Measurements from ENCODE around the gene SPRY4.
"Not testable (repeated sequence)": the region's sequence is repeated elsewhere in the genome, so short reads cannot be mapped to it uniquely, and the experiment has no call there.

The SPRY4 gene

DNA sequence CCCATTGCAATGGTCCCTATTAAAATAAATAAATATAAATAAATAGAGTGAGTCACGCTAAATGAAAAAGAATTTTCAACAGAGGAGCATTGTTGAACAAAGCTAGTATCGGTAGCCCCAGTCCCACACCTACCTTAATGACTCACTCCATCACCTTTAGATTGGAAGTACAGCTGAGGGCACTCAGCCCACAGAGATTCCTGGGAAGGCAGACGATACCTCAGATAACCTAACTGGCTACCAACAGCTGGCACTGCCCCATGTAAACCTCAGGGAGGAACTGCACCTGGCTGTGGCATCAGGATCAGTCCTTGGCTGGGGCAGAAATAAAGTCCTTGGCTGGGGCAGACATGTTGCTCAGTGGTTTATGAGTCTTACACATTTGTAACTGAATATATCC is 49.3 kb downstream of the SPRY4 start:
- no peaks in the 10 kb centered on the region for H3K79me2 ChIP-seq (ENCODE audit: control insufficient read depth, insufficient read depth, low read length, poor library complexity)
- no peak overlapping the region for H4K91ac ChIP-seq (ENCODE audit: low read depth, low read length)
- no peak overlapping the region for H2BK5ac ChIP-seq (ENCODE audit: low read depth, low read length, poor library complexity)
- no peak overlapping the region for H4K8ac ChIP-seq (ENCODE audit: low read depth, low read length)
- no peak overlapping the region for H2BK12ac ChIP-seq (ENCODE audit: low read length)
- no peak overlapping the region for H2BK120ac ChIP-seq (ENCODE audit: insufficient read depth, low read length, poor library complexity)
- no peaks in the 10 kb centered on the region for H3K36me3 ChIP-seq (ENCODE audit: control insufficient read depth in 1 of 2, insufficient read depth in 2 of 2, low read length in 2 of 2)
- no peak overlapping the region for H2AK5ac ChIP-seq (ENCODE audit: low read length)
- H3K4me3 ChIP-seq (ENCODE audit: low read depth, low read length): no peak overlapping the region
- H3K14ac ChIP-seq (ENCODE audit: low read length): no peak overlapping the region
- H3K4me1 ChIP-seq (ENCODE audit: control insufficient read depth in 1 of 2, insufficient read depth in 2 of 2, low read length in 2 of 2): peaks cover 8 to 12% of the 10 kb centered on the region in 2 experiments
- H3K9ac ChIP-seq (ENCODE audit: low read length): no peak overlapping the region
- H3K4me2 ChIP-seq (ENCODE audit: low read length): no peak overlapping the region
- no peak overlapping the region for H2AFZ ChIP-seq (ENCODE audit: insufficient read depth, low read length, poor library complexity)
- no peak overlapping the region for H3K23ac ChIP-seq (ENCODE audit: low read length)
- DNase-seq: no peak
- H3K27ac ChIP-seq (ENCODE audit: low read depth, low read length): no peak overlapping the region
- no peaks in the 10 kb centered on the region for H3K27me3 ChIP-seq (ENCODE audit: insufficient read depth, low read length)
- no CpG with 5 or more reads among the region's 3 CpGs for WGBS (ENCODE audit: extremely low coverage, insufficient coverage, insufficient read length)
- H3K79me1 ChIP-seq (ENCODE audit: low read length): peaks cover 10% of the 10 kb centered on the region
- no peak overlapping the region for H4K12ac ChIP-seq (ENCODE audit: low read depth, low read length)
- H3K4ac ChIP-seq (ENCODE audit: low read depth, low read length): no peak overlapping the region
- no peaks in the 10 kb centered on the region for H3K9me3 ChIP-seq (ENCODE audit: insufficient read depth, low read depth, low read length)
- H3K18ac ChIP-seq (ENCODE audit: low read length): no peak overlapping the region

DNA sequence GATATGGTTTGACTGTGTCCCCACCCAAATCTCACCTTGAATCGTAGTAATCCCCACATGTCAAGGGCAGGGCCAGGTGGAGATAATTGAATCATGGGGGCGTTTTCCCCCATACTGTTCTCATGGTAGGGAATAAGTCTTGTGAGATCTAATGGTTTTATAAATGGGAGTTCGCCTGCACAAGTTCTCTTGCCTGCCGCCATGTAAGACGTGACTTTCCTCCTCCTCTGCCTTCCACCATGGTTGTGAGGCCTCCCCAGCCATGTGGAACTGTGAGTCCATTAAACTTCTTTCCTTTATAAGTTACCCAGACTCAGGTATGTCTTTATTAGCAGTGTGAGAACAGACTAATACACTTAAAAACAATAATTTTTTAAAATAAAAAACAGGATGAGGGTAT is 52.2 kb downstream of the SPRY4 start:
- not testable (repeated sequence) for H3K36me3 ChIP-seq (ENCODE audit: control insufficient read depth in 1 of 2, insufficient read depth in 2 of 2, low read length in 2 of 2); H2BK12ac ChIP-seq (ENCODE audit: low read length); H3K4ac ChIP-seq (ENCODE audit: low read depth, low read length); DNase-seq; H2BK5ac ChIP-seq (ENCODE audit: low read depth, low read length, poor library complexity); H2AK5ac ChIP-seq (ENCODE audit: low read length); H3K4me3 ChIP-seq (ENCODE audit: low read depth, low read length); H3K9ac ChIP-seq (ENCODE audit: low read length); H3K27ac ChIP-seq (ENCODE audit: low read depth, low read length); H3K79me2 ChIP-seq (ENCODE audit: control insufficient read depth, insufficient read depth, low read length, poor library complexity); H3K18ac ChIP-seq (ENCODE audit: low read length); H2BK120ac ChIP-seq (ENCODE audit: insufficient read depth, low read length, poor library complexity); H2AFZ ChIP-seq (ENCODE audit: insufficient read depth, low read length, poor library complexity); H4K12ac ChIP-seq (ENCODE audit: low read depth, low read length); H3K79me1 ChIP-seq (ENCODE audit: low read length); H4K91ac ChIP-seq (ENCODE audit: low read depth, low read length); H3K4me1 ChIP-seq (ENCODE audit: control insufficient read depth in 1 of 2, insufficient read depth in 2 of 2, low read length in 2 of 2); H3K4me2 ChIP-seq (ENCODE audit: low read length); H3K9me3 ChIP-seq (ENCODE audit: insufficient read depth, low read depth, low read length); H3K14ac ChIP-seq (ENCODE audit: low read length); H3K23ac ChIP-seq (ENCODE audit: low read length); H3K27me3 ChIP-seq (ENCODE audit: insufficient read depth, low read length); H4K8ac ChIP-seq (ENCODE audit: low read depth, low read length)
- no CpG with 5 or more reads among the region's 5 CpGs for WGBS (ENCODE audit: extremely low coverage, insufficient coverage, insufficient read length)

GRCh38 chr5:142264084-142264483 is 60.7 kb downstream of the SPRY4 start:
- H3K79me1 ChIP-seq (ENCODE audit: low read length); H3K9me3 ChIP-seq (ENCODE audit: insufficient read depth, low read depth, low read length); H3K4ac ChIP-seq (ENCODE audit: low read depth, low read length); H3K36me3 ChIP-seq (ENCODE audit: control insufficient read depth in 1 of 2, insufficient read depth in 2 of 2, low read length in 2 of 2); H3K27me3 ChIP-seq (ENCODE audit: insufficient read depth, low read length); H2BK120ac ChIP-seq (ENCODE audit: insufficient read depth, low read length, poor library complexity); H3K23ac ChIP-seq (ENCODE audit: low read length); H3K79me2 ChIP-seq (ENCODE audit: control insufficient read depth, insufficient read depth, low read length, poor library complexity); H3K4me3 ChIP-seq (ENCODE audit: low read depth, low read length); H2AFZ ChIP-seq (ENCODE audit: insufficient read depth, low read length, poor library complexity); H3K18ac ChIP-seq (ENCODE audit: low read length); H4K91ac ChIP-seq (ENCODE audit: low read depth, low read length); H3K4me1 ChIP-seq (ENCODE audit: control insufficient read depth in 1 of 2, insufficient read depth in 2 of 2, low read length in 2 of 2); H2BK12ac ChIP-seq (ENCODE audit: low read length); H3K9ac ChIP-seq (ENCODE audit: low read length); DNase-seq; H4K12ac ChIP-seq (ENCODE audit: low read depth, low read length); H2BK5ac ChIP-seq (ENCODE audit: low read depth, low read length, poor library complexity); H3K4me2 ChIP-seq (ENCODE audit: low read length); H3K27ac ChIP-seq (ENCODE audit: low read depth, low read length); H2AK5ac ChIP-seq (ENCODE audit: low read length); H4K8ac ChIP-seq (ENCODE audit: low read depth, low read length); H3K14ac ChIP-seq (ENCODE audit: low read length): not testable (repeated sequence)
- WGBS (ENCODE audit: extremely low coverage, insufficient coverage, insufficient read length): no CpG with 5 or more reads among the region's 4 CpGs

DNA sequence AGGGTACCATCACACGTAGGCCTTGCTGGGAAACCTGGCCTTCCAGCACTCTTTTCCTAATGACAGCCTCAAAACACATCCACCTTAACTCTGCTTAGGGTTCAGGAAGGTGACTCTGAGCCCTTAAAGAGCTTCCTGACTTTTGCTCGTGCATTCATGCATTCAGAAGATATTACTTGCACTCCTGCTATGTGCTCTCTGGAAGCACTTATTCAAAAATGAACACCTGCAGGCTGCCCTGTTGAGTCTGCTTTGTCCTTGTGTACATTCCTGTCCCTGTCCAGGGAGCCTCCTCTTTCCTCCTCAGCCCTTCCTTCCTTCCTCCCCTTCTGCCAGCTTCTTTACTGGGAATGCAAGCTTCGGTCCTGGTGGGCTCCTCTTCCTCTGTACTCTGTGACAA is 61.5 kb downstream of the SPRY4 start:
- no peaks in the 10 kb centered on the region for H3K27me3 ChIP-seq (ENCODE audit: insufficient read depth, low read length)
- no CpG with 5 or more reads among the region's 3 CpGs for WGBS (ENCODE audit: extremely low coverage, insufficient coverage, insufficient read length)
- no peak overlapping the region for H4K8ac ChIP-seq (ENCODE audit: low read depth, low read length)
- H2BK12ac ChIP-seq (ENCODE audit: low read length): no peak overlapping the region
- H4K12ac ChIP-seq (ENCODE audit: low read depth, low read length): no peak overlapping the region
- peaks cover 2% of the 10 kb centered on the region for H3K79me1 ChIP-seq (ENCODE audit: low read length)
- H3K4me1 ChIP-seq (ENCODE audit: control insufficient read depth in 1 of 2, insufficient read depth in 2 of 2, low read length in 2 of 2): no peaks in the 10 kb centered on the region
- no peak overlapping the region for H2BK5ac ChIP-seq (ENCODE audit: low read depth, low read length, poor library complexity)
- H2AFZ ChIP-seq (ENCODE audit: insufficient read depth, low read length, poor library complexity): no peak overlapping the region
- no peak overlapping the region for H3K4me2 ChIP-seq (ENCODE audit: low read length)
- no peak overlapping the region for H3K4me3 ChIP-seq (ENCODE audit: low read depth, low read length)
- no peak overlapping the region for H2AK5ac ChIP-seq (ENCODE audit: low read length)
- DNase-seq: peak in 1 of 2 donors; percentile 57
- H3K36me3 ChIP-seq (ENCODE audit: control insufficient read depth in 1 of 2, insufficient read depth in 2 of 2, low read length in 2 of 2): no peaks in the 10 kb centered on the region
- no peak overlapping the region for H2BK120ac ChIP-seq (ENCODE audit: insufficient read depth, low read length, poor library complexity)
- H3K9me3 ChIP-seq (ENCODE audit: insufficient read depth, low read depth, low read length): no peaks in the 10 kb centered on the region
- no peak overlapping the region for H3K23ac ChIP-seq (ENCODE audit: low read length)
- no peak overlapping the region for H3K18ac ChIP-seq (ENCODE audit: low read length)
- H3K4ac ChIP-seq (ENCODE audit: low read depth, low read length): no peak overlapping the region
- no peak overlapping the region for H3K27ac ChIP-seq (ENCODE audit: low read depth, low read length)
- H3K79me2 ChIP-seq (ENCODE audit: control insufficient read depth, insufficient read depth, low read length, poor library complexity): no peaks in the 10 kb centered on the region
- no peak overlapping the region for H3K9ac ChIP-seq (ENCODE audit: low read length)
- no peak overlapping the region for H3K14ac ChIP-seq (ENCODE audit: low read length)
- no peak overlapping the region for H4K91ac ChIP-seq (ENCODE audit: low read depth, low read length)
